GM12864 (cell line): ENCODE data around the gene TMEM245.
A peak's percentile ranks its signal among the peaks of the same experiment; 100 is the strongest.

Experiments used
- DNase-seq: peaks from one replicate; pipeline ENCODE4 v3.0.0-alpha.2; 2011; ENCODE audit warnings: low read depth
- H3K4me3 ChIP-seq: 2 replicates; pipeline ENCODE4 v1.5.1; 2011; ENCODE audit warnings: mild to moderate bottlenecking, low read depth, low read length, control low read depth
- TF ChIP-seq, protein P1 (sequence below): IDR thresholded peaks from 2 replicates; pipeline ENCODE4 v1.5.1; 2011; ENCODE audit warnings: low read depth, mild to moderate bottlenecking, moderate library complexity, low read length, control low read depth, inconsistent platforms; ENCODE audit errors: missing control alignments

The TMEM245 gene

DNA sequence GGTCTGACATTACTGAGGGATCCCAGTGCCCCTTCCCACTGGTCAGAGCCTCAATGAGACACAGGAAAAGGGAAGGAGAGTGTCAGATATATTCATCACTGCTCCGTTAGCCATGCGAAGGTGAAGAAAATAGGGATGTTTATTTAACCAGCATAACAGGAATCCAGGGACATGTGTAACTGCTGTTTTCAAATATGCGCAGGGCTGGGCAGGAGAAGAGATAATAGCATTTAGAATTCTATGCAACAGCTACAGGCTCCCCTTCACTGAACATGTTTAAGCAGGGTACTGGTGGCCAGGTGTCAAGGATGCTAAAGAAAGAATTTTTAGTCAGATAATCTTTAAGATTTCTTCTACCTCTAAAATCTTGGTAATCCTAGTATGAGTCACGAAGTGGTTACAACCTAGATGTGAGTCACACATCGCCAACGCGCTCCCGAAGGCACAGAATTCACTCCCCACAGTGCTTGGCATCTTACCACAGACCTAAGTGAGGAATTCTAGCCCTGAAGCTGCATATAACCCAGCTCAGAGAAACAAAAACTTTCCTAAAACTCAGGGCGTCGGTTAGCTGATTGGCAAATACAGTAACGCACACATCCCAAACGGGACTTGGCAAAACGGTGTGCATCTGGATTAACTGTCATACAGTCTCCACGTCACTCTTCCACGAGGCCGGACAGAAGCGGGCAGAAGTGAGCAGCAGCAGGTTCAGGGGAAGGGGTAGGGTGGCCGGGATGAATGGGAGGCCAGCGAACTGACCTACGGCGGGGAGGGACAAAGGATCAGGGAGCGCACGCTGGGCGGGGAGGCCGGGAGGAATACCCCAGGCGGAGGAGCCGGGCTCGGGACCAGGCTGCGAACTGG lies 107.5 kb downstream of the TMEM245 start:
- peak overlapping the region; percentile 82 for H3K4me3 ChIP-seq
- TF ChIP-seq, protein P1, sequence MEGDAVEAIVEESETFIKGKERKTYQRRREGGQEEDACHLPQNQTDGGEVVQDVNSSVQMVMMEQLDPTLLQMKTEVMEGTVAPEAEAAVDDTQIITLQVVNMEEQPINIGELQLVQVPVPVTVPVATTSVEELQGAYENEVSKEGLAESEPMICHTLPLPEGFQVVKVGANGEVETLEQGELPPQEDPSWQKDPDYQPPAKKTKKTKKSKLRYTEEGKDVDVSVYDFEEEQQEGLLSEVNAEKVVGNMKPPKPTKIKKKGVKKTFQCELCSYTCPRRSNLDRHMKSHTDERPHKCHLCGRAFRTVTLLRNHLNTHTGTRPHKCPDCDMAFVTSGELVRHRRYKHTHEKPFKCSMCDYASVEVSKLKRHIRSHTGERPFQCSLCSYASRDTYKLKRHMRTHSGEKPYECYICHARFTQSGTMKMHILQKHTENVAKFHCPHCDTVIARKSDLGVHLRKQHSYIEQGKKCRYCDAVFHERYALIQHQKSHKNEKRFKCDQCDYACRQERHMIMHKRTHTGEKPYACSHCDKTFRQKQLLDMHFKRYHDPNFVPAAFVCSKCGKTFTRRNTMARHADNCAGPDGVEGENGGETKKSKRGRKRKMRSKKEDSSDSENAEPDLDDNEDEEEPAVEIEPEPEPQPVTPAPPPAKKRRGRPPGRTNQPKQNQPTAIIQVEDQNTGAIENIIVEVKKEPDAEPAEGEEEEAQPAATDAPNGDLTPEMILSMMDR, result no peak
- DNase-seq, result no peak

DNA sequence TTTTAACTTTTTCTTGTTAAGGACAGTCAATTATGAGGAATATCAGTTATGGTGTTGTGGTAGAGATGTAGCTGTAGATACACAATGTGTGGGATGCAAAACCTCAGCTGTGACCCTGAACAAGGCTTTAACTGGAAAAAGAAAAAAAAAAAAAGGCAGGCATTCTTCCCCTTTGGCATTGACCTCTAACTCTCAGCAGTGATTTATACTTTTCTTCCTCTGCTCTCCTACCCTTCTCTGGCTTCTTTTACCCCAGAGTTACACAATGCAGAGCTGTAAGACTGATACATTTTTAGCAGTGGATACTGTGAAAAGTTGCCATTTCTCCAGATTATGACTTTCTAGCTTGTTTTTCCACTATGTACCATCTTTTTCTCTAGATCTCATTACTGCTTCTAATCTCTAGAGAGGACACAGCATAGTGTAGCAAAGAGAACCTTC lies 108.5 kb downstream of the TMEM245 start:
- TF ChIP-seq, protein P1, result no peak
- DNase-seq, result no peak
- no peak overlapping the region; the same call in 1 of the 2 replicates for H3K4me3 ChIP-seq

DNA sequence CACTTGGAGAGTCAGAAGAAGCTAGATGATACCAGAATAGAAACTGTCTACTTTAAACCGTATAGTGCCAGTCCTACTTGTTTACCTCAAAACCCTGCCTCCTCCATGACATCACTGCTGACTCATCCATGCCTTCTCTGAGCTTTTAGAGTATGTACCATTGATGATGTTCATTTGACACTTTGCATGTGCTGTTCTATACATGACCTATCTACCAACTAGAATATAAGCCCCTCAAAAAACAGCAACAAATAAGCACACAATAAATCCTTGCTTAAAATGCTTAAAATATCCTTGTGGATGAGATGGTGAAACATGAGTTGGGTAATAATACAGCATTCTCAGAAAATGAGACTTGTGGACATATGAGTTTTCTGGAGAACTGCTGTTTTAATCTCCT lies 109.0 kb downstream of the TMEM245 start:
- DNase-seq, result no peak
- TF ChIP-seq, protein P1, result no peak
- H3K4me3 ChIP-seq, result no peak overlapping the region

DNA sequence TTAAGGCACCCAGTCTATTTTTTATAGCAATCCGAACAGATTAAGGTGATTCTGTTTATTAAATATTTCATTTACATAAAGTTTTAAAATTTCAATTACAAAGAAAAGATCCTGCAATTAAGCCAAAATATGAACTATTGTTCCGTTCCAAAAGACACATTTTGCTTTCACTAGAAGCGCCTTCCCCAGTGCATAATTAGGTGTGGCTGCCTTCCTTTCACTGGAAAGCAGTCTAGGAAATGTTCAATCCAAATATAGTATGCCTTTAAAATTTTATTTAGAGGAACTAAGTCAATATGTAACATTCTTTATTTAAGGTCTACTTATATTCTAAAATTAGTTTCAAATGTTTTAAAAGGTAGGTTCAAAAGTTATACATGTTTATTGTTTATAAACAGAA lies 114.1 kb downstream of the TMEM245 start:
- H3K4me3 ChIP-seq, result no peak overlapping the region
- no peak for DNase-seq
- TF ChIP-seq, protein P1, result no peak

DNA sequence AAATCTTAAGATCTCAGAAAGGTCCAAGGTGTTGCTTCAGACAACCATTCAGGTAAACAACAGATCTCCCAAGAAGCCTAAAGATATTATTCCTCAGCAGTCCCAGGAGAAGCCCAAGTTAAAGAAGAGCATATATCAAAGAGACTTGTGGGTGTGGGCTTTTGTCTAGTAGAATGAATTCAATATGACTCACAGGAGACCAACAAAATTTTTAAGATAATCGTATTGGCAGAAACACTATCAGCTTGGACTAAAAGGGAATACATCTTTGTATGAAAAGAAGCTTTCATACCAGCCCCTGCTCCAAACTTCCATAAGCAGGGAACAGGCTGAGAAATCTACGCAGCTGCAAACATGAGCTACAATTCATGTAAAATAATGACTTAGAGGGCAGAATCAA lies 116.6 kb downstream of the TMEM245 start:
- TF ChIP-seq, protein P1, result no peak
- no peak for DNase-seq
- H3K4me3 ChIP-seq, result no peak overlapping the region

DNA sequence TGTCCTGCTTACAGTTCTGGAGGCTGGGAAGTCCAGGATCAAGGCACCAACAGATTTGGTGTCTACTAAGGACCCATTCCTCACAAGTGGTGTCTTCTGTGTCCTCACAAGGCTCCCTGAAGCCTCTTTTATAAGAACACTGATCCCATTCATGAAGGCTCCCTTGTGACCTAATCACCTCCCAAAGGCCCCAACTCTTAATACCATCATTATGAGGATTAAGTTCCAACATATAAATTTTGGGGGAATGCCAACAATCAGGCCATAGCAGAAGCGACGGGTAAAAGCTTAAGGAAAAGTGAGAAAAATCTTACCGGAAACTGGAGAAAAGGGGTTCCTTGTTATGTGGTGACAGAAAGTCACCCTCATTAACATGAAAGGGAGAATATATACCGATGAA lies 117.6 kb downstream of the TMEM245 start:
- no peak overlapping the region for H3K4me3 ChIP-seq
- TF ChIP-seq, protein P1, result no peak
- DNase-seq, result no peak

DNA sequence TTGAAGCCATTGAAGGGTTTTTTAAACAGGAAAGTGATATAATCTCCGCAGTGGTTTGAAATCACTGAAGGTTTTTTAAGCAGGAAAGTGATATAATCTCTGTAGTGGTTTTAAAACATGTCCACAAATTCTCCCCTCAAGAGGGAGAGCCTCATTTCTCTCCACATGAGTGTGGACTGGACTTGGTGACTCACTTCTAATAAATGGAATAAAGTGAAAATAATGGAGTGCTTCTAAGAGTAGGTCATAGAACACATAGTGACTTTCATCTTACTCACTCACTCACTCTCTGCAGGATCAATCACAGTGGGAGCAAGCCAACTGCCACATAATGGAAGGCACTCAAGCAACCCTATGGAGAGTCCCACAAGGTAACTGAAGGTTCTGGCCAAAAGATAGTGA lies 118.5 kb downstream of the TMEM245 start:
- H3K4me3 ChIP-seq, result no peak overlapping the region
- DNase-seq, result no peak
- TF ChIP-seq, protein P1, result no peak
